ENCODE measurements around the gene CCDC187.

CCDC187 gene

GRCh38 chr9:136326061-136326760, 22.3 kb upstream of the CCDC187 start:
- TF ChIP-seq GATA2 (IDR thresholded peaks at IDR 0.05; ENCODE audit: low read depth, low read length): no peak
- TF ChIP-seq GATA3 (IDR thresholded peaks at IDR 0.05; ENCODE audit: low read depth, low read length): no peak

DNA sequence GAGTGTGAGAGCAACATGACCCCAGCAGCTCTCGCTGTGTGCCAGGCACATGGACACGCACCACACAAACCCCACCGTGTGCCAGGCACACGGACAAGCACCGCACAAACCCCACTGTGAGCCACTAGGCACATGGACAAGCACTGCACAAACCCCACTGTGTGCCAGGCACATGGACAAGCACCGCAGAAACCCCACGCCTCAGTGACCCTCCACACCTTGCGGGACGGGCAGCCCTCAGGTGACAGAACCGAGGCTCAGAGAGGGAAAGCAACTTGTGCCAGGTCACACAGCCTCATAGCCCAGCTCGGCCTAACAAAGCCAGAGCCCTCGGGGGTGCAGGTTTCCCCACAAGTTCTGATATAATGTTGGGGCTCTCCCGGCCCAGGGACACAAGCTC, 21.5 kb upstream of the CCDC187 start:
- TF ChIP-seq GATA3 (IDR thresholded peaks at IDR 0.05; ENCODE audit: low read depth, low read length) (no peak), GATA2 (IDR thresholded peaks at IDR 0.05; ENCODE audit: low read depth, low read length) (no peak)

GRCh38 chr9:136324501-136325300, 20.8 kb upstream of the CCDC187 start:
- TF ChIP-seq GATA3 (IDR thresholded peaks at IDR 0.05; ENCODE audit: low read depth, low read length): no peak
- TF ChIP-seq GATA2 (IDR thresholded peaks at IDR 0.05; ENCODE audit: low read depth, low read length): no peak

GRCh38 chr9:136323371-136323789, 19.5 kb upstream of the CCDC187 start:
- TF ChIP-seq GATA2 (IDR thresholded peaks at IDR 0.05; ENCODE audit: low read depth, low read length) (no peak), GATA3 (IDR thresholded peaks at IDR 0.05; ENCODE audit: low read depth, low read length) (no peak)

DNA sequence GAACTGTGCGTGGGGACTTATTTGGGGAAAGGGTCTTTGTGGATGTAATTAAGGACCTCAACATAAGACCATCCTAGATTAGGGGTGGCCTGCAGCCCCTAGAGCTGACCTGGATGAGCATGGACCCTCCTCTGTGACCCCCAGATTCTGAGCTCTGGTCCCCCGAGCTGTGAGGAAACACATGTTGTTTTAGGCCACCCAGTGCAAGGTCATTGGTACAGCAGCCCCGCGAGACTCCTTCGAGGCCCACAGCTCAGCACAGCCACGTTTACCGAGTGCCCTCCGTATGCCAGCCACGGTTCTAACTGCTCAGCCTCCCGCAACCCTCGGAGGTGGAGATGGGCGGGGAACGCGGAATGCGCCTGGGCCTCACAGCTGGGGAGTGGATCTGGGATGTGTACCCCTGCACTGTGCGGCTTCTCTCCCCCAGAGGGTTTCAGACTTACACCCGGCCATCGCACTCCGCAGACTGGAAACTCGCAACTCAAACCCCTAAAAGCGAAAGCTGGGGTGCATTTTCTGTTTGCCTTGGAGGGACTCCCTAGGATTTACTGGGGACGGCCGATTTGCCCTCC, 18.9 kb upstream of the CCDC187 start:
- no peak for TF ChIP-seq GATA3 (IDR thresholded peaks at IDR 0.05; ENCODE audit: low read depth, low read length)
- TF ChIP-seq GATA2 (IDR thresholded peaks at IDR 0.05; ENCODE audit: low read depth, low read length): no peak

- TF ChIP-seq GATA2 (IDR thresholded peaks at IDR 0.05; ENCODE audit: low read depth, low read length) (no peak), GATA3 (IDR thresholded peaks at IDR 0.05; ENCODE audit: low read depth, low read length) (no peak)
Observed at GRCh38 chr9:136321561-136321960, 17.7 kb upstream of the CCDC187 start.

DNA sequence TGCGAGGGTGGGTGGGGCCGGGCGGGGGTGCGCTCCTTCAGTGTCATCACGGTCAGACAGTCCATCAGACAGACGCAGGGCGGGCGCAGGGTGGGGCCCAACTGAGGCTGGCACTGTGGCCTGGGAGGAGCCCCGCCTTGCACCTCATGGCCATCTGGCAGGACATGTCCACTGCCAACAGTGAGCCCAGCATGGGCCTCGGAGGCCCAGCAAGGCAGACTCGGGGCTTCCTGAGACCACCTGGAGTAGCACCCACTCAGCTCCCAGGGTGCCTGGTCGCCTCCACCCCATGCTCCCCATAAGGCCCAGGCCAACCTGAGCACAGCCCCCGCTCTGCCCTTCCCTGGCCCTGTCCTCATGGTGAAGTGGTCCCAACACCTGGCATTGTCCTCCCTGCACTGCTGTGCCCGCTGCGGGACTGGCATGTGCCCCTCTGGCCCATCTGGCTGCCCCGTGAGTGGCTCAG, 14.9 kb upstream of the CCDC187 start:
- TF ChIP-seq GATA2 (IDR thresholded peaks at IDR 0.05; ENCODE audit: low read depth, low read length): no peak
- TF ChIP-seq GATA3 (IDR thresholded peaks at IDR 0.05; ENCODE audit: low read depth, low read length): no peak

DNA sequence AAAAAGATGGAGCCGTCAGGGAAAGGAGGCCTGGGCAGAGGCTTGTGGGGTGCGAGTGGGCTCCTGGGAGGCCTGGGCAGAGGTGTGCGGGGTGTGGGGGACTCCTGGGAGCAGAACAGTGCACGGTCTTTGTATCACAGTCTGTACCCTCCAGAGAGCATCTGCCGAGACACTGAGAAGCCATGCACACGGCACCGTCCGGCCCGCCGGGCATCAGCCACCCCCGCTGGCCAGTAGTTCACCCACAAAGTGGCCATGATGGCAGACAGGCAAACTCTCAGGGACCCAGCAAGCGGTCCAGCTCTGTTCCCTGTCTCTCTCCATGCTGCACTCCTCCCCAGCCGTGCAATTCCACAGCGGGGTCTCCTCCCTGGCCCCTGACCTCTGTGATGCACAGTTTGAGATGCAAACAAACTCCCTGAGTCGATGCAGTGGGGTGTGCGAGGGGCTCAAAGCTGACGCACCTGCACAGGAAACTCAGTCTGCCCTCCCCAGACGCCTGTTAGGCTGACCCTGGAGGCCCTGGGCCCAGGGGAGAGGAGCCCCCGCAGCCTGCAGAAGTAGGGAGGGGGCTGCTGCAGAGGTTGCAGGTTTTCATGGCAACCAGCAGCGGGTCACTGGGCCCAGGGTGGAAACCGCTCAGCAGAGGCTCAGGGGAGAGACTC, 14.3 kb upstream of the CCDC187 start:
- TF ChIP-seq GATA2 (IDR thresholded peaks at IDR 0.05; ENCODE audit: low read depth, low read length) (no peak), GATA3 (IDR thresholded peaks at IDR 0.05; ENCODE audit: low read depth, low read length) (no peak)

DNA sequence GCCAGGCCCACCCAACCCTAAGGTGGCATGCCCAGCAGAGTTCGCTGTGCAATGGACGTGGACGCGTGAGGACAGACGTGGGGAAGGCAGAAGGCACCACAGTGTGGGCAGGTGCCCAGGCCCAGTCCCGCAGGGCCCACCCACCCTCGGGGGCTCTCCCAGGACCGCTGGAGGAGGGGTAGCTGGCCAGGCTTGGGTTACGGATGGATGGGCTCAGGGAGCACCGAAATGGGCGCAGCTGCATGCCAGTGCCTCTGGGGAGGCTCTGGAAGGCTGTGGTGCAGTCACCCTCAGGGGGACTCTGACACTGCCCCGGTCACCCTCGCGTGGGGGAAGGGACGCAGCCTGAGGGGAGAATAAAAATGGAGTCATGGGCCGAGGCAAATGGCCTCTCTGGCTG, 13.8 kb upstream of the CCDC187 start:
- no peak for TF ChIP-seq GATA3 (IDR thresholded peaks at IDR 0.05; ENCODE audit: low read depth, low read length)
- no peak for TF ChIP-seq GATA2 (IDR thresholded peaks at IDR 0.05; ENCODE audit: low read depth, low read length)

DNA sequence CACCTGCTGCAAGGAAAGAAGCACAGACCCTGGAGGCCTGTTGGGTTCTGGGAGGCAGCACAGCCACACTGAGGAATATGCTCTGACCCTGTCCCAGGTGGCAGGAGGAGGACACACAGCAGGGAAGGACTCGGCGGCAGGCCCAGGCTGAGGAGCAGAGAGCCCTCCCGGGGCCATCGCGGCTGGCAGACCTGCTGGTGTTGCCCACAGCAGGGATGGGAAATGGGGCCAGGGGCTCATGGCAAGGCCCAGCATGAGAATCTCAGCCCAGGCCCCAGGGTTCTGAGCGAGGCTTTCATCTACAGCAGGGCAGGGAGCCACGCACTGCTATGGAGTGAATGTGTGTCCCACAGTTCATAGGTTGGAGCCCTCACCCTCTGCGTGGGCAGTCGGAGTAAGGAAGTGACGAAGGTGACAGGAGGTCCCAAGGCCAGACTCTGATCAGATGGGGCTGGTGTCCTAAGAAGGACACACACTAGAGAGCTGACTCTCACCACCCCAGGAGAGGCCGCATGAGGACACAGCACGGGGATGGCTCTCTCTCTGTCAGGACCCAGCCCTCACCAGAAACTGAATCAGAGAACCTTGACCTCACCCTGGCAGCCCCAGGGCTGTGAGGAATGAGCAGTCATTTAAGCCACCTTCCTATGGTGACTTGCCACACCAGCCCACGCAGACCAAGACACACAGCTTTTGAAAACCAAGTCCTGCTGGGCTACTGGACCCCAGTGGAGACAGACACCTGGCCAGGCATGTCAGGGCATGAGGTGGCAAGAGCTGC, 13.2 kb upstream of the CCDC187 start:
- no peak for TF ChIP-seq GATA3 (IDR thresholded peaks at IDR 0.05; ENCODE audit: low read depth, low read length)
- TF ChIP-seq GATA2 (IDR thresholded peaks at IDR 0.05; ENCODE audit: low read depth, low read length): no peak

DNA sequence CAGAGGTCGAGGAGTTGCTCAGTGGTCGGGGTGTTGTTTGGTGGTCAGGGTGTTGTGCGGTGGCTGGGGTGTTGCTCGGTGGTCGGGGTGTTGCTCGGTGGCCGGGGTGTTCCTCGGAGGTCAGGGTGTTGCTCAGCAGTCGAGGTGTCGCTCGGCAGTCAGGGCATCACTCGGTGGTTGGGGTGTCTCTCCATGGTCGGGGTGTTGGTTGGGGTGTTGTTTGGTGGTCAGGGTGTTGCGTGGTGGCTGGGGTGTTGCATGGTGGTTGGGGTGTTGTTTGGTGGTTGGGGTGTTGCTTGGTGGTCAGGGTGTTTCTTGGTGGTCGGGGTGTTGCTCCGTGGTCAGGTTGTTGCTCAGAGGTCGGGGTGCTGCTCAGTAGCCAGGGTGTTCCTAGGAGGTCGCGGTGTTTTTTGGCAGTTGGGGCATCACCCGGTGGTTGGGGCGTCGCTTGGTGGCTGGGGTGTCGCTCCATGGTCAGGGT, 12.4 kb upstream of the CCDC187 start:
- TF ChIP-seq GATA2 (IDR thresholded peaks at IDR 0.05; ENCODE audit: low read depth, low read length) (no peak), GATA3 (IDR thresholded peaks at IDR 0.05; ENCODE audit: low read depth, low read length) (no peak)

- TF ChIP-seq GATA3 (IDR thresholded peaks at IDR 0.05; ENCODE audit: low read depth, low read length) (no peak), GATA2 (IDR thresholded peaks at IDR 0.05; ENCODE audit: low read depth, low read length) (no peak)
Observed at GRCh38 chr9:136314944-136315343, 11.1 kb upstream of the CCDC187 start.

GRCh38 chr9:136314056-136314416, 10.1 kb upstream of the CCDC187 start:
- TF ChIP-seq GATA2 (IDR thresholded peaks at IDR 0.05; ENCODE audit: low read depth, low read length) (no peak), GATA3 (IDR thresholded peaks at IDR 0.05; ENCODE audit: low read depth, low read length) (no peak)
